WTC11 (cell line): ENCODE results near the gene NELFCD. TPM values are rescaled to one million over a fixed set of nuclear protein-coding genes. Genes with fewer than 3 reads are reported as not detected.

Source experiments
- ATAC-seq: fragments of 200-7000 bp; cut with Tn5 transposase; 2 replicates; pipeline ENCODE4 v1.10.0; 2021; ENCODE audit warnings: mild to moderate bottlenecking, moderate library complexity
- CTCF ChIA-PET: fragments of 300-600 bp; sonication (Branson Sonifier 250); formaldehyde crosslinking; loops from one replicate; lab custom pipeline; 2021; ENCODE audit warnings: antibody characterized with exemption; lab: Charles Lee
- POLR2A ChIA-PET: fragments of 350-600 bp; sonication (Branson Sonifier 250); formaldehyde crosslinking; loops from one replicate; lab custom pipeline; 2021; ENCODE audit warnings: antibody characterized with exemption; lab: Charles Lee
- DNase-seq: peaks from one replicate; pipeline ENCODE4 v3.0.0; 2021; ENCODE audit warnings: low spot score
- H3K27ac Mint-ChIP-seq: 2 replicates; pipeline ENCODE4 v1.8.0; 2021; ENCODE audit warnings: mixed read lengths
- H3K27me3 Mint-ChIP-seq: 2 replicates; pipeline ENCODE4 v1.8.0; 2021; ENCODE audit warnings: low read depth, mild to moderate bottlenecking, moderate library complexity, mixed read lengths
- H3K36me3 Mint-ChIP-seq: 2 replicates; pipeline ENCODE4 v1.8.0; 2021; ENCODE audit warnings: mixed read lengths
- H3K4me1 Mint-ChIP-seq: 2 replicates; pipeline ENCODE4 v1.8.0; 2022; ENCODE audit warnings: mixed read lengths
- H3K4me3 Mint-ChIP-seq: 2 replicates; pipeline ENCODE4 v1.8.0; 2021; ENCODE audit warnings: mild to moderate bottlenecking, moderate library complexity, mixed read lengths
- H3K9me3 Mint-ChIP-seq: 2 replicates; pipeline ENCODE4 v1.8.0; 2021; ENCODE audit warnings: mixed read lengths
- ATF6 ChIP-seq: sonication (generic); formaldehyde crosslinking; IDR thresholded peaks from 2 replicates; pipeline ENCODE4 v1.8.1; 2023; ENCODE audit warnings: mild to moderate bottlenecking, missing genetic modification reagents
- CBFB ChIP-seq: sonication (generic); formaldehyde crosslinking; IDR thresholded peaks from 2 replicates; pipeline ENCODE4 v1.8.1; 2022; ENCODE audit warnings: mild to moderate bottlenecking, low read depth, missing genetic modification reagents
- CDX4 ChIP-seq: fragments of 250-450 bp; sonication (Bioruptor Pico); IDR thresholded peaks from 2 replicates; pipeline ENCODE4 v1.9.0; 2021; ENCODE audit warnings: moderate library complexity, mild to moderate bottlenecking, inconsistent platforms, borderline replicate concordance
- E2F4 ChIP-seq: sonication (generic); formaldehyde crosslinking; IDR thresholded peaks from 2 replicates; pipeline ENCODE4 v1.8.1; 2022; ENCODE audit warnings: low read depth, mild to moderate bottlenecking, moderate library complexity, missing genetic modification reagents, borderline replicate concordance
- ETV6 ChIP-seq: sonication (generic); formaldehyde crosslinking; IDR thresholded peaks from 2 replicates; pipeline ENCODE4 v1.8.1; 2022; ENCODE audit warnings: mild to moderate bottlenecking, missing genetic modification reagents
- FOXP1 ChIP-seq: sonication (generic); formaldehyde crosslinking; IDR thresholded peaks from 2 replicates; pipeline ENCODE4 v1.8.0; 2022; ENCODE audit warnings: missing genetic modification reagents, mild to moderate bottlenecking, moderate library complexity, borderline replicate concordance
- KAT7 ChIP-seq: sonication (generic); formaldehyde crosslinking; IDR thresholded peaks from 2 replicates; pipeline ENCODE4 v1.8.1; 2023; ENCODE audit warnings: missing genetic modification reagents, mild to moderate bottlenecking, borderline replicate concordance
- RELA ChIP-seq: sonication (generic); formaldehyde crosslinking; IDR thresholded peaks from 2 replicates; pipeline ENCODE4 v1.8.1; 2022; ENCODE audit warnings: missing genetic modification reagents, mild to moderate bottlenecking, borderline replicate concordance
- ZMAT4 ChIP-seq: fragments of 250-450 bp; sonication (Bioruptor Pico); IDR thresholded peaks from 2 replicates; pipeline ENCODE4 v1.9.0; 2021; ENCODE audit warnings: mild to moderate bottlenecking
- ZNF232 ChIP-seq: sonication (generic); formaldehyde crosslinking; IDR thresholded peaks from 2 replicates; pipeline ENCODE4 v1.8.0; 2022; ENCODE audit warnings: mild to moderate bottlenecking, missing genetic modification reagents
- ZNF281 ChIP-seq: sonication (generic); formaldehyde crosslinking; IDR thresholded peaks from 2 replicates; pipeline ENCODE4 v1.8.0; 2023; ENCODE audit warnings: mild to moderate bottlenecking, missing genetic modification reagents
- ZNF512 ChIP-seq: sonication (generic); formaldehyde crosslinking; IDR thresholded peaks from 2 replicates; pipeline ENCODE4 v1.8.1; 2022; ENCODE audit warnings: missing genetic modification reagents, borderline replicate concordance
- total RNA-seq: library from RNA; stranded (reverse); gene quantifications from 3 replicates; pipeline ENCODE4 v1.2.3, GENCODE V29; 2021

The NELFCD gene
- total RNA-seq, 1 experiment from 2014 or later: 66.9 TPM

GRCh38 chr20:59024111-59024530 is 43.1 kb downstream of the NELFCD start:
- no peak overlapping the region for H3K4me3 Mint-ChIP-seq
- H3K9me3 Mint-ChIP-seq: no peaks in the 10 kb centered on the region
- ChIA-PET POLR2A (interaction anchor here (0.5 kb wide), 1 partner anchor 30 kb away, joined by 4 read pairs; no protein-coding TSS in a partner anchor), CTCF (no interaction called here)
- DNase-seq (no peak), ATAC-seq (no peak)
- H3K27ac Mint-ChIP-seq: no peak overlapping the region
- H3K27me3 Mint-ChIP-seq: peaks cover 56% of the 10 kb centered on the region
- peaks cover 54% of the 10 kb centered on the region for H3K36me3 Mint-ChIP-seq
- no peak for TF ChIP-seq ZMAT4 (CRISPR knock-in tag)
- no peak for TF ChIP-seq ETV6 (CRISPR knock-in tag)
- TF ChIP-seq, all 79 proteins: peak for 0
- H3K4me1 Mint-ChIP-seq: peaks cover 25% of the 10 kb centered on the region

GRCh38 chr20:59025086-59025485 is 44.0 kb downstream of the NELFCD start:
- Mint-ChIP-seq H3K9me3 (no peaks in the 10 kb centered on the region), H3K27ac (no peak overlapping the region), H3K36me3 (peaks cover 63% of the 10 kb centered on the region), H3K4me3 (no peak overlapping the region), H3K27me3 (peaks cover 65% of the 10 kb centered on the region), H3K4me1 (peaks cover 29% of the 10 kb centered on the region)
- ATAC-seq: no peak
- CTCF ChIA-PET: no interaction called here
- TF ChIP-seq CDX4 (CRISPR knock-in tag): no peak
- TF ChIP-seq E2F4 (CRISPR knock-in tag): no peak
- TF ChIP-seq FOXP1 (CRISPR knock-in tag): no peak
- TF ChIP-seq ZNF232 (CRISPR knock-in tag): no peak
- no peak for DNase-seq
- POLR2A ChIA-PET: no interaction called here

GRCh38 chr20:59025511-59025910 is 44.5 kb downstream of the NELFCD start:
- no peak overlapping the region; the same call in 1 of the 2 replicates for H3K27ac Mint-ChIP-seq
- peaks cover 67% of the 10 kb centered on the region for H3K36me3 Mint-ChIP-seq
- H3K9me3 Mint-ChIP-seq: no peaks in the 10 kb centered on the region
- TF ChIP-seq ATF6 (CRISPR knock-in tag): no peak
- no peak for TF ChIP-seq ZNF512 (CRISPR knock-in tag)
- TF ChIP-seq ZNF281 (CRISPR knock-in tag): no peak
- no peak for TF ChIP-seq KAT7 (CRISPR knock-in tag)
- no peak for TF ChIP-seq CBFB (CRISPR knock-in tag)
- no peak for TF ChIP-seq RELA
- ChIA-PET POLR2A (no interaction called here), CTCF (no interaction called here)
- peaks cover 70% of the 10 kb centered on the region for H3K27me3 Mint-ChIP-seq
- peaks cover 33% of the 10 kb centered on the region for H3K4me1 Mint-ChIP-seq
- no peak overlapping the region for H3K4me3 Mint-ChIP-seq
- no peak for DNase-seq
- ATAC-seq: no peak
